Left ventricle myocardium superior (tissue), 1 donor: ENCODE measurements around the gene ZG16. TPM values are rescaled to one million over a fixed set of nuclear protein-coding genes. Genes with fewer than 3 reads are reported as not detected.
A peak's percentile ranks its signal among the peaks of the same experiment; 100 is the strongest.
"Not testable (repeated sequence)": the region's sequence is repeated elsewhere in the genome, so short reads cannot be mapped to it uniquely, and the experiment has no call there.

Experiments used
- ATAC-seq: fragments of 200-7000 bp; cut with Tn5 transposase; one replicate; pipeline ENCODE4 v1.9.1; 2020; ENCODE audit warnings: mild to moderate bottlenecking, moderate library complexity
- DNase-seq: peaks from one replicate; pipeline ENCODE4 v3.0.0-alpha.2; 2020
- intact Hi-C: fragments of 100-400 bp; cut with micrococcal nuclease; formaldehyde crosslinking; loops from one replicate; pipeline ENCODE4 v1.11.0; 2022
- total RNA-seq: library from RNA; stranded (reverse); fragmentation: NEBNext Ultra II Directional; extraction: Animal tissue kit (Norgen Biotek cat#: 25700); gene quantifications from one replicate; pipeline ENCODE4 v1.2.1, GENCODE V29; 2021
- donor health status: DM: no; HTN: yes; CAD: no; lungs with severe emphysema.

ZG16 gene
- total RNA-seq, 1 donor from 2014 or later = not detected

- ATAC-seq, intact Hi-C loops, DNase-seq: not testable (repeated sequence)
Observed at GRCh38 chr16:29746518-29746917, 31.5 kb upstream of the ZG16 start.

GRCh38 chr16:29747947-29748759, 29.9 kb upstream of the ZG16 start:
- no peak for DNase-seq
- no peak for ATAC-seq
- intact Hi-C loops = no loop called here

GRCh38 chr16:29748760-29749149, 29.3 kb upstream of the ZG16 start:
- intact Hi-C loops, DNase-seq: not testable (repeated sequence)

GRCh38 chr16:29753516-29753915, 24.5 kb upstream of the ZG16 start:
- ATAC-seq (no peak), DNase-seq (no peak)
- intact Hi-C loops = no loop called here

More at GRCh38 chr16:29748760-29749149, 29.3 kb upstream of the ZG16 start:
- not testable (repeated sequence) for ATAC-seq

- DNase-seq (no peak), ATAC-seq (no peak)
- intact Hi-C loops = no loop called here
Observed at GRCh38 chr16:29756654-29757053, 21.4 kb upstream of the ZG16 start.

GRCh38 chr16:29757086-29757485, 21.0 kb upstream of the ZG16 start:
- ATAC-seq, intact Hi-C loops, DNase-seq: not testable (repeated sequence)

GRCh38 chr16:29757950-29758466, 20.0 kb upstream of the ZG16 start:
- intact Hi-C loops = no loop called here
- ATAC-seq = peak; percentile 42
- DNase-seq = no peak

GRCh38 chr16:29760567-29761279, 17.3 kb upstream of the ZG16 start:
- ATAC-seq (no peak), DNase-seq (no peak)
- intact Hi-C loops = no loop called here

- DNase-seq, intact Hi-C loops, ATAC-seq: not testable (repeated sequence)
Observed at GRCh38 chr16:29761280-29761651, 16.8 kb upstream of the ZG16 start.

- intact Hi-C loops = no loop called here
- ATAC-seq = no peak
- no peak for DNase-seq
Observed at GRCh38 chr16:29761882-29762281, 16.2 kb upstream of the ZG16 start.

- no peak for ATAC-seq
- no peak for DNase-seq
- intact Hi-C loops = no loop called here
Observed at GRCh38 chr16:29763326-29763725, 14.7 kb upstream of the ZG16 start.

- intact Hi-C loops = no loop called here
- DNase-seq = no peak
- peak; percentile 75 for ATAC-seq
Observed at GRCh38 chr16:29765167-29766032, 12.7 kb upstream of the ZG16 start.

GRCh38 chr16:29766571-29766970, 11.5 kb upstream of the ZG16 start:
- DNase-seq (no peak), ATAC-seq (no peak)
- intact Hi-C loops = no loop called here

- intact Hi-C loops = no loop called here
- DNase-seq (no peak), ATAC-seq (no peak)
Observed at GRCh38 chr16:29767062-29767461, 11.0 kb upstream of the ZG16 start.

GRCh38 chr16:29769507-29769906, 8.5 kb upstream of the ZG16 start:
- DNase-seq (no peak), ATAC-seq (no peak)
- intact Hi-C loops = no loop called here

- ATAC-seq (no peak), DNase-seq (no peak)
- intact Hi-C loops = no loop called here
Observed at GRCh38 chr16:29770250-29770929, 7.7 kb upstream of the ZG16 start.

GRCh38 chr16:29772330-29772729, 5.7 kb upstream of the ZG16 start:
- DNase-seq, intact Hi-C loops, ATAC-seq: not testable (repeated sequence)

GRCh38 chr16:29774730-29775129, 3.3 kb upstream of the ZG16 start:
- ATAC-seq = no peak
- intact Hi-C loops = no loop called here
- DNase-seq = no peak
